Activated T-helper 1 cell treated with Interleukin-2 at 50 U/mL for 16 hours (primary cell): Measurements from ENCODE around the gene MLLT10.
"Not testable (repeated sequence)": the region's sequence is repeated elsewhere in the genome, so short reads cannot be mapped to it uniquely, and the experiment has no call there.

Source experiments
- DNase-seq: peaks from one replicate; pipeline ENCODE4 v3.0.0-alpha.2; 2020; ENCODE audit warnings: low read depth

The MLLT10 gene

GRCh38 chr10:21581421-21581834 lies 47.4 kb downstream of the MLLT10 start:
- not testable (repeated sequence) for DNase-seq

DNA sequence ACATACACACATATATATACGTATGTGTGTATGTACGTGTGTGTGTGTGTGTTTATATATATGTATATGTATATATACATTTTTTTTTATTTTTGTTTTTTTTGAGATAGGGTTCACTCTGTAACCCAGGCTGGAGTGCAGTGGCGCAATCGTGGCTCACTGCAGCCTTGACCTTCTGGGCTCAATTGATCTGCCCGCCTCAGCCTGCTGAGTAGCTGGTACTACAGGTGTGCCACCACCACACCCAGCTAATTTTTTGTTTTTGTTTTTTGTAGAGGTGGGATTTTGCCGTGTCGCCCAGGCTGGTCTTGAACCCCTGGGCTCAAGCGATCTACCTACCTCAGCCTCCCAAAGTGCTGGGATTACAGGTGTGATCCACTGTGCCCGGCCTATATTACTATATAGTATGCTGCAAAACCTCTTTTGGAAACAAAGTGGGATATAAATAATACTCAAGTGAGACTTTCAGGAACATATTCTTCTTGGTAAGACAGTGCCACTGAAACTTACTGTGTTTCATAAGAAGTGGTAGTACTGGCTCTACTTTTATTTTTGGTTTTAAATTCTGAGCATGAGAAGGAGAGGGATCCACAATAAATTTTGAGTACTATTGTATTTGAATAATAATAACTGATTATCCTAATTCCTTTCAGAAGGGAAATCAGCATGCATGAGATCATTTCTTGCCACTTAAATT lies 51.0 kb downstream of the MLLT10 start:
- DNase-seq, result no peak

- no peak for DNase-seq
Observed at GRCh38 chr10:21587391-21587790, 53.4 kb downstream of the MLLT10 start.

DNA sequence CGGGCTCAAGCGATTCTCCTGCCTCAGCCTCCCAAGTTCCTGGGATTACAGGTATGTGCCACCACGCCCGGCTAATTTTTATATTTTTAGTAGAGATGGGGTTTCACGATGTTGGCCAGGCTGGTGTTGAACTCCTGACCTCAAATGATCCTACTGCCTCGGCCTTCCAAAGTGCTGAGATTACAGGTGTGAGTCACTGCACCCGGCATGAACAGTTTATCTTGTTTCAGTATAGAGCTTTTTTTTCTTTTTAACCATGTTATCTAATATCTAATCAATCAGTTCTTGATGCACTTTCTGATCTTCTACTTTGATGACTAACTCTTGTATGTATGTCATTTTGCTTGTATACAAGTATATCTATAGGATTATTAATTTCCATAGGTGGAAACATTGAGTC lies 54.1 kb downstream of the MLLT10 start:
- DNase-seq, result not testable (repeated sequence)

DNA sequence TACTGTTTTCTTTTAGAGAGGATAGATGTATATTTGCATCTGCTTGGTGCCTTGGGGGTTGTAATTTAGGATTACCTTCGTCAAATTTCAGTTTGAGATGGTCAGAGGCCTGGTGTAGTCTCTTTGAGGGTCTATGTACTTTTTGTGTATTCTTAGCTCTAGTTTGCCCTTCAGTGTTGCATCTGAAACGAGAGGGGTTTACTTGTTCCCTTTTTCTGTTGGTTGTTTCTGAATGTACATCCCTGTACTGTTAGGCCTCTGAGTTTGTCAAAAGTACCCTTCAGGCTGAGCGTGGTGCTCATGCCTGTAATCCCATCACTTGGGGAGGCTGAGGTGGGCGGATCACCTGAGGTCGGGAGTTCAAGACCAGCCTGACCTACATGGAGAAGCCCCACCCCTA lies 60.0 kb downstream of the MLLT10 start:
- no peak for DNase-seq

DNA sequence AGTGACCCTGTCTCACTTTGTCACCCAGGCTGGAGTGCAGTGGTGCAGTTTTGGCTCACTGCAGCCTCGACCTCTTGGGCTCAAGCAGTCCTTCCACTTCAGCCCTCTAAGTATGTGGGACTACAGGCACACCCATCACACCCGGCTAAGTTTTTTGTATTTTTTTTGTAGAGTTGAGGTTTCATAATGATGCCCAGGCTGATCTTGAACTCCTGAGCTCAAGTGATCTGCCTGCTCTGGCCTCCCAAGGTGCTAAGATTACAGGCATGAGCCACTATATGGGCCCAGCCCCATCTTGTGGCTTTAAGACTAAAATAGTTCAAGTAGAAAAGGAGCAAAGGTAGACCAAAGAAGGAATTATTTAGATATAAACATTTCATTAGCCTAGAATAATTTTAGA lies 65.5 kb downstream of the MLLT10 start:
- no peak for DNase-seq

DNA sequence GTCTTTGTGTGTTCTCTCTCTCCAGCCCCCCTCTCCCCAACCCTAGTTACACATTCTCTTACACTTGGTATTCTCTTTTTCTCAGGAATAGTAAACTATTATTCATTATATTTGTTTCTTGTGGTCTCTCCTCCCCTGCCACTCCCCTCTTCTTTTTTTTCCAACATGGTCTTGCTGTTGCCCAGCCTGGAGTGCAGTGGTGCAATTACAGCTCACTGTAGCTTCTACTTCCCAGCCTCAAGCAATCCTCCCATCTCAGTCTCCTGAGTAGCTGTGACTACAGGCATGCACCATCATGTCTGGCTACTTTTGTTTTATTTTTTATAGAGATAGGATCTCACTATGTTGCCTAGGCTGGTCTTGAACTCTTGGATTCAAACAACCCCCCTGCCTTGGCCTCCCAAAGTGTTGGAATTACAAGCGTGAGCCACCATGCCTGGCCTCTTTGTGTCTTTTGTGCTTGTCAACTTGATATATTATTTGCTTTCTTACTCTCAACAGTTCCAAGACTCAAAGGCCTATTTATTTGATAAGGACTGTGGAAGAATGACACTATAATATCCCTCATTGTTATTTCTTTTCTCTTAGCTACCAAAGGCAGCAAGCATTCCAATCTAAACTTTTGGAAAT lies 66.9 kb downstream of the MLLT10 start:
- no peak for DNase-seq

DNA sequence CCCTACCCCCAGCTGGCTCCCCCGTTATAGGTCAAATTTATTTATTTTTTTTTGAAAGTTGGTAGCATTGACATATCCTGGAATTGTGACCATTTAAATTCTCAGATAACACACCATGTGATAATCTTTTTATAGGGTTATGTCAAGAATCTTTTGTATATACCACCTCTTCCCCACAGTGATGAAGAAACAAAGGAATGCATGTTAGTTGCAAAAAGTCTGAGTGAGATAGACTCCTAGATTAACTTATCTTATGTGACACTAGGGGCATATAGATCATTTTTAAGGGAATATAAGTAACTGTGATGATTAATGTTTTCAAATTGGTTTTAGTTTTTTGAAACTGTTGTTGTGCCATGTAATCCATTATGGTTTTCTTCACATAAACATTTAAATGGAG lies 68.3 kb downstream of the MLLT10 start:
- DNase-seq, result no peak

- no peak for DNase-seq
Observed at GRCh38 chr10:21603721-21604120, 69.7 kb downstream of the MLLT10 start.

DNA sequence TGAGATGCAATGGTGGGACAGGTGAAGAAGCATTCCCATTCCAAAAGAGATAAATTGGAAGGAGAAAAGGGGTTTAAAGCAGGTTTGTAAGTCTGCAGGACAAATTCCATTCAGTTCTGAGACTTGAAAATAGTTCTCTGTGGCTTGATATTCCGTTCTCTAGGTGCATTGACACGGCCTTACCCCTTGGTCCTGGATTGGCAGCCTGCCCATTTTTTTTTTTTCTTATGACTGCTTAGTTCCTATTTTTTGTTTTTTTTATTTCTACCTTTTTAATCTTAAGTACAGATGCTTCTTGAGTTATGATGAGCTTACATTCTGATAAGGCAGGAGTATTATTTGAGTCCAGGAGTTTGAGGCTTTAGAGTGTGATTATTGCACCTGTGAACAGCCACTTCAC lies 70.6 kb downstream of the MLLT10 start:
- no peak for DNase-seq

DNA sequence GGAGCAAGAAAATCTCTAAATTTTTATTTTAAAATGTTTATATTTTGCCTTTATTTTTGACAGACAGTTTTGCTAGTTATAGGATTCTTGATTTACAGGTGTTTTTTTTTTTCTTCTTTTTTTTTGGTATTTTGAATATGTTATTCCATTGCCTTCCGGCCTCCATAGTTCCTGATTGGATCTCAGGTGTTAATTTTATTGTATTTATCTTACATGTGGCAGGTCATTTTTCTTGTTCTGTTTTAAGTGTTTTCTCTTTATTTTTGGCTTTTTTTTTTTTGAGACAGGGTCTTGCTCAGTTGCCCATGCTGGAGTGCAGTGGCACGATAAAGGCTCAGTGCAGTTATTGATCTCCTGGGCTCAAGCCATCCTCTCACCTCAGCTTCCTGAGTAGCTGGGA lies 73.9 kb downstream of the MLLT10 start:
- no peak for DNase-seq

GRCh38 chr10:21614000-21614399 lies 80.0 kb downstream of the MLLT10 start:
- DNase-seq, result no peak

GRCh38 chr10:21617267-21617666 lies 83.2 kb downstream of the MLLT10 start:
- no peak for DNase-seq

DNA sequence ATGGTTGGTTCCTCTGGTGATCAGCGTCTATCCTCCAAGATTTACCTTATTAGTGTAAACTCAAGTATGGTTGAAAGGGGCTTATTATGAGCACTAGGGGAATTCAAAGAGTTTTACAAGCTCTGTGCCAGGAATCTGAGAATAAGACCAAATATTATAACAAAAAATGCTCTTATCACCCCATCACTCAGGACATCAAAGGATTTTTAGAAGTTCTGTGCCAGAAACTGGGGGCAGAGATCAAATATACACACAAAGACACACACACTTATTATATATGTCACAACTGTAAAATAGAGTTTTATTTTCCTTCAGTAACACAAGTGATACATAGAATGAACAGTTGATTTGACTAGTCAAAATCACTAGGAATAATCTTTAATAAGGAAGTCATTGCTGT lies 89.3 kb downstream of the MLLT10 start:
- no peak for DNase-seq

DNA sequence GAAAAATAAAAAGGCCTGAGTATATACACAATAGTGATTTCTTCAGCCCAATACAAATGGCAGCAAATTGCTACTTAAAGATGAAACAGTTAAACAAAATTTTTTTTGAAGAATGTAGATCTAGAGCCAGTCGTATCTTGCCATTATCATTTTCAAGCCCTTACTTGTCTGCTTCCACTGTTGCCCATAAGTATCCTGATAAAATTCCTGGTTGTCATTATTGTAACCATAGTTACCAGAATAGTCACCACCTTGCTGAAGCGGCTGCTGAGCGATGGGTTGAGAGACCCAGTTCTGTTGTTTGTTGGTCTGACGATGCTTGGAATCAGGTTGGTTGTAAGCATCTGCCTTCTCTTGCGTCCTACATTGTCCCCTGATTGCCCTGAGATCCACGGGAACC lies 90.4 kb downstream of the MLLT10 start:
- not testable (repeated sequence) for DNase-seq

- no peak for DNase-seq
Observed at GRCh38 chr10:21624951-21625350, 90.9 kb downstream of the MLLT10 start.

- DNase-seq, result no peak
Observed at GRCh38 chr10:21625623-21626229, 91.7 kb downstream of the MLLT10 start.

DNA sequence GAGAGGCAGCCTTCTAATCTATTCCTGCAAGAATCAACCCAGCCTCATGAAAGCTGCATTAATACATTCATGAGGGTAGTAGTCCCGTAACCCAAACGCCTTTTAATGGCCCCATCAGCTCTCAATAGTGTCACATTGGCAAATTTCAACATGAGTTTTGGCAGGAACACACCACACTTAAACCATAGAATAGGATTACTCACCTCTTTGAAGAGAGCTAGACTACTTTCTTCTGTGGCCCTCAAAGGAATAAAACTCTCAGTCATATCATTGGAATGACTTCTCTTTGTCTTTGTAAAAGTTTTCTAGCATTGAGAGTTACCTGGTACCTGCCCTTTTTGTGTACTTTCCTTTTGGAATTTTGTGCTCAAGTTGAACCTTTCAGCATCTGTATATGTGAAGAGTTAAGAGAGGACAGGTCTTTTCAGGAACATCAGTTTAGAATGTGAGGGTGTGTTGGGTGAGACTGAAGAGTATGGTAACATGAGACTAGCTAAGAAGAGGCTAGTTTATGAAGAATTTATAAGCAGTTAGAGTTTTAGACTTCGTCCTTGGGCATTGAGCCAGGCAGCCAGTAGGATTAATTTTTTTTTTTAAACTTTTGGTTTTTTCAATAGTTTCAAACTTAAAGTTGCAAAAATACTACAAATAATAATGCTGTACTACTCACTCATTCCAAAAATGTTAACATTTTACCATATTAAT lies 92.6 kb downstream of the MLLT10 start:
- DNase-seq, result no peak

GRCh38 chr10:21627331-21627730 lies 93.3 kb downstream of the MLLT10 start:
- no peak for DNase-seq

GRCh38 chr10:21628023-21628422 lies 94.0 kb downstream of the MLLT10 start:
- no peak for DNase-seq

GRCh38 chr10:21628645-21629044 lies 94.6 kb downstream of the MLLT10 start:
- DNase-seq, result not testable (repeated sequence)

DNA sequence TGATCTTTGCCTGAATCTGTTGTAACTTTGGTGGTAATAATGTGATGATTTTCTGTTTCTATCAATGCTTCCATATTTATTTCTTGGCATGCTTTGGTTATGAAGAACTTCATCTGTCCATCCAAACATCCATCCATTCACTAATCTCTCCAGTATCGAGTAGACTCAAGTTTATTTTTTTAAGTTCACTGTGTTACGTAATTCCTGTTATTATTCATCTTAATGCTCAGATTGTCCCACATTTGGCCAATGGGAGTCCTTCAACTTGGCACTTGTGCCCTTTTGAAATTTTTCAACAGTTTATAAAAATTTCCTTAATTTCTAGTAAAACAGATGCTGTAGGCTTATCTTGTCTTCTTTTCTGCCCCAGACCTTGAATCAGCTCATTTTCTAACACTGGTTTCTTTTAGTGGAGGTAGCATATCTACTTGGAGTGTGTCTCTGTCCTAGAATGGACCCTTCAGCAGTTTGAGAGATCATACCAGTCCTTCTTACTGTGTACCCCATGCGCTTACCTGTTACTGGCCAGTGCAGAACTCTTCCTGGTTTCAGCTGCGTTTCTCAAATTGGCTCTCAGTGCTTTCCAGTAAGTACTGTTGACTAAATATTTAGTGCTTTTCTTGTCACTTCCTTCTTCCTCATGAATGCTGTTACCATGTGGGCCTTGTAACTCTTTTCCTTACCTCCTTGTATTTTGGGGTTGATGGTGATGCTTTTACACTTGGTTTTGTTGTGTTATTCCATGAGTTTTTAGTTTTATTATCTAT lies 100.8 kb downstream of the MLLT10 start:
- no peak for DNase-seq
